GM19099 (cell line): Measurements from ENCODE around the gene FOXN4.

Source experiments
- POLR2A ChIP-seq: IDR thresholded peaks from 3 replicates; pipeline ENCODE4 v1.6.1; 2011; ENCODE audit warnings: low read depth; ENCODE audit not compliant: insufficient read length; ENCODE audit errors: extremely low read depth

Gene FOXN4, protein sequence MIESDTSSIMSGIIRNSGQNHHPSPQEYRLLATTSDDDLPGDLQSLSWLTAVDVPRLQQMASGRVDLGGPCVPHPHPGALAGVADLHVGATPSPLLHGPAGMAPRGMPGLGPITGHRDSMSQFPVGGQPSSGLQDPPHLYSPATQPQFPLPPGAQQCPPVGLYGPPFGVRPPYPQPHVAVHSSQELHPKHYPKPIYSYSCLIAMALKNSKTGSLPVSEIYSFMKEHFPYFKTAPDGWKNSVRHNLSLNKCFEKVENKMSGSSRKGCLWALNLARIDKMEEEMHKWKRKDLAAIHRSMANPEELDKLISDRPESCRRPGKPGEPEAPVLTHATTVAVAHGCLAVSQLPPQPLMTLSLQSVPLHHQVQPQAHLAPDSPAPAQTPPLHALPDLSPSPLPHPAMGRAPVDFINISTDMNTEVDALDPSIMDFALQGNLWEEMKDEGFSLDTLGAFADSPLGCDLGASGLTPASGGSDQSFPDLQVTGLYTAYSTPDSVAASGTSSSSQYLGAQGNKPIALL

DNA sequence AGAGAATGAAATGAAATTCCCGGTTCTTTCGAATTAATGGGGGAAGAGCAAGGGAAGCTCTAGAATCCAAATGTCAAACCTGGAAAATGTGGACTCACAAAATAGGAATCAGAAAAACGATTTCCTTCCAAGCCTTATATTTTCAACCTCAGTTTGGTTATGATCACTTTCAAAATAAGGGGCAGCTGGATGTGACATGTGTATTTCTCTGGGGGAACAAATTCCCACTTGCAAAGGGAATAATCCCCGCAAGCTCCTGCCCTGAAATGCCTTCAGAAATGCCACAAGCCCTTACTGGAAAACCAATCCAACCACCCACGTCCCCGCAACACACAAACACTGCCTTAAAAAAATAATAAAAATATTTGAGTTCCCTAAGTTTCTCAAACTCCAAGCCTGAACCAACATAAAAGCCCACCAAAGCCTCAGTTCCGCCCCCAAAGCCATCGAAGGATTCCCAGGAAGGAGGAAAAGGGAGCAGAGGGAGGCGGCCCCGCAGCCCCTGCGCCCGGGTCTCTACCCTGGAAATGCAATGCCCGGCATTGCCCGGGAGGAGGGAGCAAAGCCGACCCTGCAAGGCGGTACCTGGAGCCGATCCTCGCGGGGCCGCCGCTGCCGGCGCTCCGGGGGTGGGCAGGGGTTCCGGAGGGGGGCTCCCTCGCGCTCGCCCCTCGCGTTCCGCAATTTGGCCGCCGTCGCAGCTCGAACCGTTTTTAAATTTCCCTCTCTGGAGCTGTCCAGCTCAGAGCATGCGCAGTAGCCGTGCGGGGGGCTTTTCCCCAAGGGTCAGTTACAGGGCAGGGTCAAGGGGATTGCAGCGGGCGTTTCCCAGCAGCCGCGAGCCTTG lies at the start of gene FOXN4:
Gene FOXN4, minus strand, starts transcription at position 751 of the 847 bp plus-strand sequence. CDS start 963 bp downstream, outside the sequence.
- TF ChIP-seq POLR2A = no peak

DNA sequence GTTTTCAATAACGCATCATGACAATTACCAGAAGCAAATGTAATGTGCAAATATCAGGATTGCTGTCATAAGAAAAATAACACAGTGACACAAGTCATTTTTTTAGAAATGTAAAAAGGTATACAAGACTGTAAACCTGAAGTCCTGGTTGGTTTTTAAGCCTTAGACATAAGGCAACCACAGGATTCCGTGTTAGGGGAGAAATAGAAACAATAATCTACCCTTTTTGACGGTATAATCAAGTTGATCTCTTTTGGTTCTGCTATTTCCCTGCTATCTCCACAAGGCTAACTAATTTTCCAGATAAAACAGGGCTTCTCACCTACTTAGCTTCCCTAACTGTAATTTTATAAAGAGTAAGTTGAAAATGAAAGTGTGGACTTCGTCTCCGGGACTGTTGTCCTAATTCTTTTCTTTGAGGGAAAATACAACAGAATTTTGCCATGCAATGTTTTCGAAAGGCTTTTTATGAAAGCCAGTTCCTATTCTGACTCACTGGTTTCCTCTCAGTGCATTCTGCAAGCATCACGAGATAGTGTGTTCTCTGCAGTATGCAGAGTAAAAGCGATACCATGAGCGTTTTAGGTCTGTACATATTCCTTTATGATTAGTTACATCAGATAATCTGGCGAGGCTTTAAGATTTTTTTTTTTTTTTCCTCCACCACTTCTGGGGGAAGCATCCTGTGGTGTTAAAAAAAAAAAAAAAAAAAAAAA lies 49.2 kb upstream of the FOXN4 start:
- TF ChIP-seq POLR2A = no peak

DNA sequence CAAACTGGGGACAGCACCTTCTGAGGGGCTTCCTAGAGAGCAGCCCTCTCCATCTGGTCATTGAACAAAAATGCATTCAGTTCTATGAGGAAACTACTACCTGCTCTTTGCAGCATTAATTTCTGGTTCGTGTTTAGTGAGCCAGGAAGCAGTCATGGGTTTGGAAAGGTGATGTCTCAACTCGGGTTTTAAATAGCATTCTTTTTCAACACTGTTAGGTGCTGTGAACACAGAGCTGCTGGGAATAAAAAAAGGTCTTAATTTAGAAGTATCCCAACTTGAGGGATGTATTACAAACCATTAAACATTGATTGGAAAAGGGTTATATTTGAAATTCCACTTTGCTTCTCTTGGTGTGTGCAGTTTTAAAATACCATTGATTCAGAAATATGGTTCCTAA lies 47.9 kb upstream of the FOXN4 start:
- no peak for TF ChIP-seq POLR2A

DNA sequence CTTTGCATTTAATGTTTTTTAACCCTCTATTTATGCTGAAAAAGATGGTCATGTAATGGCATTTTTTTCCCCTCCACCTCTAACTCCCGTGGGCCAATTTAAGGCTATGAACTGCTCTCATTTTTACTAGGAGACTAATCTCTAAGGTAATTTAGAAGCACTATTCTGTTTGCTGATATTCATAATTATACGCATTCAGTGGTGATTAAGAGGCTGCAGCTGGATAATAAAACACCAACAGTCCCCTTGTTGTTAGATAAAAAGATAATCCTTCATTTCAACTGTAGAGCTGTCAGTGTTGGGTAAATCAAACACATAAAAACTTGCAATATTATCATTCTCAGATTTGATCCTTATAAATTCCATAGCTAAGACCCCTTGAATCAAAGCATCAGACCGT lies 47.5 kb upstream of the FOXN4 start:
- TF ChIP-seq POLR2A = no peak

DNA sequence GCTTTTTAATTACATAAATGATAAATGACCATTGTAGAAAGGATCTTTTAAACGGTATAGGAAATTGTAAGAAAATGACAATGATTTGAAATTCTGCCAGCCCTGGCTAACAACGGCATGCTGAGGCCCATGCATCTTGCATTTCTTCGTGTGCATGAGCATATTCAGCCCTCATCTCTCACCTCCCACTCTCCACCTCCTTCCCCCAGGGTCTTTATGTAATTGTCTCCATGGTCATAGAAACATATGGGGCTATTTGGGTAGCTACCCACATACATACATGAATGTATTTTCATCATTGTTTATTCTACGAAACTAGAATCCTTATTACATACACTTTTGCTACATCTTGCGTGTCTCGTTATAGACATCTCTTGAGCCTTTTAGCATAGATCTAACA lies 43.1 kb upstream of the FOXN4 start:
- no peak for TF ChIP-seq POLR2A

DNA sequence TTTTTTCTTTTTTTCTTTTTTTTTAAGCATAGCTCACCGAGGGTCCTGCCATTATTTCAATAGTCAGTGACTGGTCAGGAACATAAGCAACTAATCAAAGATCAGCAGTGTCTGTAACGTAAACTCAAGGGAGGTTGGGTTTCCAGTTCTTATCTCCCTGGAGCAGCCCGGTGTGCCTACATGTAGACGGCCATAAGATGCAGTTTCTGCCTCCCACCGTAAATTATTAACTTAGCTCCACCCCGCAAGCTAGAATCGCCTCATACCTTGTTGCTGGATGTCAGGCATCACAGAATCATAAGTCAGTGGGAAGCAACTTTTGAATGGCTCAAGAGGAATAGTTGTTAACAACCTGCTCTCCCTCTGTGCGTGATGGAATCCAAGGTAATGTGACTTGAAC lies 38.5 kb upstream of the FOXN4 start, which contains the start of gene MYO1H:
Gene MYO1H, plus strand, starts transcription at position 312 of the 400 bp plus-strand sequence. Its CDS starts 61 bp downstream, at position 373.
- TF ChIP-seq POLR2A = no peak

DNA sequence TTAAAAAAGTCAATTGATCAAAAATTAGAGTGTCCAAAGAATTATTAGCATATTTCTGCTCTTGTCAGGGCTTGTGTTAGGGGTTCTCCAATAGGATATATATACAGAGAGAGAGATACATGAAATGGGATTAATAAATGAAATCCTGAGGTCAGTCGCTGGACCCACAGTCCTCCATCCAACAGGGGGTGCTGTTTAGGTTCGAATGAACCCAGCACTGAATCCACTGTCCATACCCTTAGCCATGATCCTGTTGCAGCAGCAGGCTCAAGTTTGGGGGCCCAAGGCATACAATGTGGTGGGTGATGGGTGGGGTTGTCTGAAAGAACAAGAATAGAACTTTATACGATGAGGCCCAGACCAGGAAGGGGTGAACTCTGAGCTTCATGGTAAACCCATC lies 37.8 kb upstream of the FOXN4 start:
- TF ChIP-seq POLR2A = no peak

DNA sequence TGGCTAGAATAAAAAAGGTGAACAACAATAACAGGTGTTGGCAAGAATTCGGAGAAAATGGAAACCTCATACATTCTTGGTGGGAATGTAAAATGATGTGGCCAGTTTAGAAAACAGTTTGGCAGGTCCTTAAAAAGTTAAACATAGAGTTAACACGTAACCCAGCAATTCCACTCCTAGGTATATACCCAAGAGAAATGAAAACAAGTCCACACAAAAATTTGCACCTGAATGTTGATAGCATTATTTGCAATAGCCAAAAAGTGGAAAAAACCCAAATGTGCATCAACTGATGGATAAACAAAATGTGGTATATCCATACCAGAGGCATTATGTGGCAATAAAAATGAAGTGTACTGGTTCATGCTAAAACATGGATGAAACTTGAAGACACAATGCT lies 36.3 kb upstream of the FOXN4 start:
- no peak for TF ChIP-seq POLR2A

DNA sequence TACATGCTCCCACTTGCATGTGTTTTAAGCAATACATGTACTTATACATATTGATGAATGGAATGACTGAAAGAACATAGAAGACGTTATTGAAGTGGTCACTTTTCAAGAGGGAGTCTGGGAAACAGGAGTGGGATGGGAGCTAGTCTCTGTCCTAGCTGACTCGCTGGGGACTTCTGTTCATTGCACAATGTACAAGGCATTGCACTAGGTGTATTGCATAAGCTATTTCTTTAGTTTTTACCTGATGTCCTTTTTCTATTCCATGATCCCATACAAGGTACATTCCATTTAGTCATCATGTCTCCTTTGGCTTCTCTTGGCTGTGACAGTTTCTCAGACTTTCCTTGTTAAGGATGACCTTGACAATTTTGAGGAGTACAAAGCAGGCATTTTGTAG lies 34.6 kb upstream of the FOXN4 start:
- no peak for TF ChIP-seq POLR2A

DNA sequence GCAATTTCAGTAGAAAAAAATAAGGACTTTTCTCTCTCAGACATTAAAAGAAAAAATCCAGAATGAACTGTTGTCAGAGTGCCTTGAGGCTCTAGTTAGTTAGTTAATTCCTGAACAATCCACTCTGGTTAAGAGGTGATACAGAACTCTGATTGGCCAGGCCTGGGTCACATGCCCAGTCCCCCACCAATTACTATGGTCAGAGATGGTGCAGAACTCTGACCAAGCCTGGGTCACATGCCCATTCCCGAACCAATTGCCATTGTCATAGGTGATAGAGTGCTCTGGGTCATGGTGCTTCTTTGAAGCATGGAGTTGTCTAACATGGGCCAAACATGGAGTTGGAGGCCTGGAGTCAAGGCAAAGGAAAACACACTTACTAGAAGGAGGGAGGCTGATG lies 27.5 kb upstream of the FOXN4 start:
- TF ChIP-seq POLR2A = no peak

DNA sequence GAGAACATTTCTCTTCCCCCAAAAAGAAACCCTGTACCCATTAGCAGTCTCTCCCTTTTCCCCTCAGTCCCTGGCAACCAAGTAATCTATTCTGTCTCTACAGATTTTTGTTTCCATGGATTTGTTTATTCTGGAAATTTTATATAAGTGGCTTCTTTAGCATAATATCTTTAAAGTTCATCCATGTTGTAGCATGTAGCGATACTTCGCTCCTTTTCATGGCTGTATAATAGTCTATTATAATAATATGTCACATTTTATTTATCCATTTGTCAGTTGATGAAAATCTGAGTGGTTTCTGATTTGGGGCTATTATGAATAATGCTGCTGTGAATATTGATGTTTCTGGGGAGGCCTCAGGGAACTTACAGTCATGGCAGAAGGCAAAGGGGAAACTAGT lies 25.8 kb upstream of the FOXN4 start:
- no peak for TF ChIP-seq POLR2A

DNA sequence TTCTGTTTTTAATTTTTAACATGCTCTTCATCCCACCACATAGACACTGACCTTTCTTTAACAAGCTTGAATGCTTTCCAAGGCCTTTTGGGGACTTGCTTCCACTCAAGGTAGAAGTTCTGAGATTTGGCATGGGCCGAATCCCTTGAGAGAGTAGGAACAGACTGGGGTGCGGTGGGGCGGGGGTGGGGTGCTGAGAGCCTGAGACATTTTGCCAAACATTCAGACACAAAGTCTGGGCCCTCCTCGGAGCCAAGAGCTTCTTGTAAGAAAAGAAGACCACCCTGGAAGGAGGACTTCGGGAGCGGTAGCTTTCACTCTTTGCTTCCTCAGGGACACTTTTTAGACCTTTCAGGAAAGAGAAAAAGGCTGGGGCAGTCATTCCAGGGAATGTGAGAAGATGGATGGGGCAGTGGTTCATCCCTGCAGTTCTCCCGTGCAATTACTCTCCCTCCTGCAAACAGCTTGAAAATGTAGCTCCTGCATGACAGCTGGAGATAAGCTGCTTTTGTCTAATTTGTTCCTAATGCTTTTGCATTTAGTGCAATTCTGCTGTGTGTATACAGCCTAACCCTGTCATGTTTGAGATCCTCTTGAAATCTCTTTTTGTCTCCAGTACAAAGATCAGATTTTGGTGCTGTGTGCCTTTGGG lies 22.3 kb upstream of the FOXN4 start:
- TF ChIP-seq POLR2A = no peak

DNA sequence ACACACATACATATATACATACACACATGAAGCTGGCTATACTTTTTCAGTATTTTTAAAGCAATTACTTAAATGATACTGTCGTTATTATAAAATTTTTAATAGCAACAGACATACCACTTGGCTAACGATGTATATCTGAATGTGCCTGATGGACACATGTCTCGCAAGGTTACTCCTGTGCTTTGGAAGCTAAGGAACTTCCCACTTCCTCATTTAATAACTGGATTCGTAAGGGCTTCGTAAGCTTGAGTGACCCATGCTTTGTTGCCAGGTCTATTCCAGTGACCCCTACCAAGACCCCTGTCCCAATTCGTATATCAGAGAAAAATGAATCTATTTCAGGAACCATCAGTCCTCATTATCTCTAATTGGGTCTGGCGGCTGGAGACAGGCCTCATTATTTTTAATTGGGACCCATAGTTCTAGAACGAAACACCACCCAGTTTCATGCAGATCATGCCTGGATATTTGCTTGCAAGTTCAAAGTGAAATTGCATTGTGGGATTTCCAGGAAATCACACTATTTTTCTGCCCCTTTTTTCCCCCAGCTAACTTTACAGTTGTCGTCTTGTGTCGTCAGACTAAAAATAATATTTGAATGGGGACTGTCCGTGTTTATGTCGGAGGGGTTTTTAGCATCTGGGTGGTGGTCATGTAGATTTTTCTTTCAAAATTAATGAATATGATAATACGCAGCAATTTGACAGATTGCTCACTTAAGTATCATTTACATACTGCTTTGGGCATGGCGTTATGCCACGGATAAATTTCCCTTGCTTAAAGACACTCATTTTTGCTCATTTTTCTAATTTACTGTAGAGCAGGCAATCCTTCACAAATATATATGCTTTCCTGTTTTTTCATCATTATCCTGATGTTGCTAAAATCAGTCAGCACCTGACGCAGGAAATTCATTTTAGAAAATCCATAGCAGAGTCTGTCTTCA lies 21.5 kb upstream of the FOXN4 start:
- TF ChIP-seq POLR2A = no peak
